Glomerular visceral epithelial cell (primary cell): ENCODE measurements around the gene COG7.

Experiments
- DNase-seq: peaks from one replicate; pipeline ENCODE4 v3.0.0-alpha.2; 2016; ENCODE audit errors: extremely low spot score

The COG7 gene

GRCh38 chr16:23359092-23359760 lies 93.8 kb downstream of the COG7 start:
- no peak for DNase-seq

GRCh38 chr16:23357761-23358290 lies 95.2 kb downstream of the COG7 start:
- DNase-seq = no peak

DNA sequence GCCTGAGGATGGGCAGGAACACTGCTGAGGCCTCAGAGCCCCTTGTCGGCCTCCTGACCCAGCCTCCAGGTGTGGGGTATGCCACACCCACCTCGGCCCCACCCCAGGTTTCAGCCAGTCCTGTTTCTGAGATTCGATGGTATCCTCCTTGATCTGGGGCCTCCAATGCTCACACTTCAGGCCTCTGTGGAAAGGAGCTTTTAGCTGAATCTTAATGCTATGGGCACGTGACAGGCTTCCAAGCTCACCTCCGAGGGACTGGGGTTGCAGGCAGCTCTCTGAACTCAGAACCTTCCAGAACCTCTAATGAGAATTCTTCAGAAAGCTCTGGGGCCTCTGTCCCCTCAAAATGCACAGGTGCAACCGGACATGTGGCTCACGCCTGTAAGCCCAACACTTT lies 96.0 kb downstream of the COG7 start:
- DNase-seq = no peak

DNA sequence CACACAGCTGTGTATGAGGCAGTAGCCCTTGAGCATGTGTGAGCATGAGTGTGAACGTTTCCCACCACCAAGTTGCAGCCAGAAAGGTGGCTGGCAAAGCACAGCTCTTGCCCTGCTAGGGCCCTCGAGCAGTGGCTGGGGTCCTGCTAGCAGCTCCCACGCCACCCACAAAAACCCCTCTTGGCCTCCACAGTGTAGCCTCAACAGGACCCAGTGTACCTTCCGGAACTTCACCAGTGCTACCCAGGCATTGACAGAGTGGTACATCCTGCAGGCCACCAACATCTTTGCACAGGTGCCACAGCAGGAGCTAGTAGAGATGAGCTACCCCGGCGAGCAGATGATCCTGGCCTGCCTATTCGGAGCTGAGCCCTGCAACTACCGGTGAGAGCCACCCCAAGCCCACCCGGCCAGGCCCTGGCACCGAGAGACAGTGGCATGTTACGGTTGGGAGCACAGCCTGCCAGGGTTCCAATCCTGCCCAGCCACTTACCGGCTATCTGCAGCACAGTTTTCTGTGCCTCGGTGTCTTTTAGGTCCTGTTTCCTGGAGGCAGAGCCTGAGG lies 97.8 kb downstream of the COG7 start:
- DNase-seq = no peak

GRCh38 chr16:23354246-23354645 lies 98.7 kb downstream of the COG7 start:
- DNase-seq = no peak

DNA sequence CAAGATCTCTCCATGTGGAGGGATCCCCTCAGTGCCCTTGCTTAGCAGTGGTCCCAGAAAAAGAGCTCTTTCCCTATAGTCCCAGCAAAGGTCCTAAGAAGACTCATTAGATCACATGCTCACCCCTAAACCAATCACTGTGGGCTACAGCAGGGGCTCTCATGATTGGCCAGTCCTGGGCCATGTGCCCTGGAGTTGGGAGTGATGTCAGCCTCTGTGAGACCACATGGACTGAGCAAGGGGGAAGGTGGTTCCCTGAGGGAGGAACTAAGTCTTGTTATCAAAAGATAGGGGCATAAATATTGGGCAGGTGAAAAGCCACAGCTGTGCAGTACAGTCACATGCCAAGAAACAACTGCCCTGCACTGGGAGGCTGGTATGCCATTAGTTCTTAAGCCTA lies 99.5 kb downstream of the COG7 start:
- no peak for DNase-seq

DNA sequence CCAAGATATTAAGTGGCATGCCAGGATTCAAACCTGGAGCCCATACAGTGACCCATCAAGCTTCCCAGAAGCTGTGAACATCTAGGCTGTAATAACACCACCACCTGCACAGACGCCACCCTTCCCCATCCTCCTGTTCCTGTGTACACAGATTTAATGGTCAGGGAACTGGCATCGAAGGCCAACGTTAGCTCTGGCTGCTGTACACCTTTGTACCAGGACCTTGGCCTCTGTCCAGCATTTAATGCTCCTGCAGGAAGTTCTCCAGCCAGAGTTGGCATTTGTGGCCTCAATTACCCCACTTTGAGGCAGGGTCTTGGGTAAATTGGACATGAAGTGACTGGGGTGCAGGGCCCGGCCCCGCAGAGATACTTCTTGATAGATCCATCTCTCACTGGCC lies 101.6 kb downstream of the COG7 start:
- DNase-seq = no peak

DNA sequence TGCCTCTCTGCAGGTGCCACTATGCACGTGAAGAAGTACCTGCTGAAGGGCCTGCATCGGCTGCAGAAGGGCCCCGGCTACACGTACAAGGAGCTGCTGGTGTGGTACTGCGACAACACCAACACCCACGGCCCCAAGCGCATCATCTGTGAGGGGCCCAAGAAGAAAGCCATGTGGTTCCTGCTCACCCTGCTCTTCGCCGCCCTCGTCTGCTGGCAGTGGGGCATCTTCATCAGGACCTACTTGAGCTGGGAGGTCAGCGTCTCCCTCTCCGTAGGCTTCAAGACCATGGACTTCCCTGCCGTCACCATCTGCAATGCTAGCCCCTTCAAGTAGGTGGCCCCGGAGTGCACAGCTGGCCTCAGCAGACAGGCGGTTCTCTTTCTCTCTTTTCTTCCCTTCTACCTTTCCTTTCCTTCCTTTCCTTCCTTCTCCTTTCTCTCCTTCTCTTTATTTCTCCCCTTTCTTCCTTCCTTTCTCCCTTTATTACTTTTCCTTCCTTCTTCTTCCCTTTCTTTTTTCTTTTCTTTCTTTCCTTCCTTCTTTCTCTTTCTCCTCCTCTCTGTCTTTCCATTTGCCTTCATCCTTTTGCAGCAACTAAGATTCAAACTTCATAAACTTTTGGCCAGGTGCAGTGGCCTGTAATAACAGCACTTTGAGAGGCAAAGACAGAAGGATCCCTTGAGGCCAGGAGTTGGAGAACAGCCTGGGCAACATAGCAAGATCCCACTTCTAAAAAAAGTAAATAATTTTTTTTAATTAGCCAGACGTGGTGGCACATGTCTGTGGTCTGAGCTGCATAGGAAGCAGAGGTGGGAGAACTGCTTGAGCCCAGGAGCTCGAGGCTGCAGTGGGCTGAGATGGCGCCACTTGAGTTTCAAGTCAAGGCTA lies 104.2 kb downstream of the COG7 start:
- no peak for DNase-seq

DNA sequence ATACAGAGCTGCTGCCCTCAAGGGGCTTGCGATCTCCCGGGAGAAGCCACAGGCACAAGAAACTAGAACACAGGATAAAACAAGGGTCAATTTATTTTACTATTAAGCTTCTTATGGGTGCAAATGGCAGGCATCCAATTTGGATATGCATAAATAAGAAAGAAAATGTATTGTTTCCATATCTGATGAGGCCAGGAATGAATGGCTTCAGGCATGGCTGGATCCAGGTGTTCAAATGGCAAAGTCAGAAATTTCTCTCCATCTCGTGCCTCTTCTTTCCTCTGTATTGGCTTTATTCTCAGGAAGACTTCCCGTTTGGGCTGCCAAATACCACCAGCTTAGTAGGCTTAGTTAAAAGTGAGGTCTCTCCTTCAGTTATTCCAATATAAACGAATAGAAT lies 107.8 kb downstream of the COG7 start:
- no peak for DNase-seq

- no peak for DNase-seq
Measured at GRCh38 chr16:23343643-23344612, 109.1 kb downstream of the COG7 start.

DNA sequence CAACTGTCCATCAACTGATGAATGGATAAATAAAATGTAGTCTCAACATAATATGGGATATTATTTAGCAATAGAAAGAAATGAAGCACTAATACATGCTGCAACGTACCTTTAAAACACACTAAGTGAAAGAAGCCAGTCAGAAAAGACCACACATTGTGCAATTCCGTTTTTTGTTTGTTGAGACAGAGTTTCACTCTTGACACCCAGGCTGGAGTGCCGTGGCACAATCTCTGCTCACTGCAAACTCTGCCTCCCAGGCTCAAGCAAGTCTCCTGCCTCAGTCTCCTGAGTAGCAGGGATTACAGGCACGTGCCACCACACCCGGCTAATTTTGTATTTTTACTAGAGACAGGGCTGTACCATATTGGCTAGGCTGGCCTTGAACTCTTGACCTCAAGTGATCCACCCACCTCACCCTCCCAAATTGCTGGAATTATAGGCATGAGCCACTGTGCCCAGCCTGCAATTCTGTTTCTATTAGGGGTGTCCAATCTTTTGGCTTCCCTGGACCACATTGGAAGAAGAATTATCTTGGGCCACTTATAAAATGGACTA lies 110.8 kb downstream of the COG7 start:
- DNase-seq = no peak

DNA sequence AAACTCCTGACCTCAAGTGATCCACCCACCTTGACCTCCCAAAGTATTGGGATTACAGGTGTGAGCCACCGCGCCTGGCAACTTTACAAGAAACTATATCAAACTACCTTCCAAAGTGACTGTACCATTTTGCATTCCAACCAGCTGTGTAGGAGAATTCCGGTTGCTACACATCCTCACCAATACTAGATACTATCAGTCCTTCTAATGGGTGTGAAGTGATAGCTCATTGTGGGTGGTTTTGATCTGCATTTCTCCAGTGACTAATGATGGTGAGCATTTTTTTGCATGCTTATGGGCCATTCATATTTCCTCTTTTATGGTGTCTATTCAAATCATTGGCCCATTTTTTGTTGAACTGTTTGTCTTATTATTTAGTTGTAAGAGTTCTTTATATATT lies 113.2 kb downstream of the COG7 start:
- no peak for DNase-seq
